Right cardiac atrium (tissue), 5 donors: Measurements from ENCODE around the gene IFI35. TPM values are rescaled to one million over a fixed set of nuclear protein-coding genes. Genes with fewer than 3 reads are reported as not detected.

Experiments
- ATAC-seq, 2 donors: fragments of 200-7000 bp; cut with Tn5 transposase; one replicate each; pipeline versions ENCODE4 v1.8.0 to v1.9.1; 2020; ENCODE audit warnings: moderate library complexity in 2 of 2, mild to moderate bottlenecking in 1 of 2
- DNase-seq, 3 donors: peaks; one replicate each; pipeline ENCODE4 v3.0.0-alpha.2; 2020
- H3K27ac ChIP-seq: one replicate; pipeline ENCODE4 v1.5.1; 2013; ENCODE audit warnings: mild to moderate bottlenecking, low read length, control low read depth, moderate library complexity
- H3K27me3 ChIP-seq: one replicate; pipeline ENCODE4 v1.6.1; 2013; ENCODE audit not compliant: control insufficient read depth, insufficient read depth
- H3K4me1 ChIP-seq: one replicate; pipeline ENCODE4 v1.6.1; 2013; ENCODE audit warnings: low read length; ENCODE audit not compliant: control insufficient read depth, insufficient read depth
- H3K4me3 ChIP-seq: one replicate; pipeline ENCODE4 v1.5.1; 2013; ENCODE audit warnings: low read length, control low read depth
- H3K9me3 ChIP-seq: one replicate; pipeline ENCODE4 v1.6.1; 2013; ENCODE audit warnings: low read length; ENCODE audit not compliant: control insufficient read depth
- WGBS: extraction: QIAGEN DNeasy Blood & Tissue Kit; methylation state at CpG from one replicate; pipeline ENCODE4 v1.1.7; 2013; 5-methylcytosine and 5-hydroxymethylcytosine counted together
- intact Hi-C, 4 donors: fragments of 100-400 bp; cut with DNase I; formaldehyde crosslinking; loops; one replicate each; pipeline versions ENCODE4 v1.11.0 to v1.14.0; 2022 to 2023
- polyA plus RNA-seq: library from polyadenylated mRNA; stranded (reverse); fragments of 200-250 nt; gene quantifications from one replicate; pipeline ENCODE4 v1.2.3, GENCODE V29; 2013
- total RNA-seq, 4 donors: library from RNA; stranded (reverse); fragmentation: NEBNext Ultra II Directional; extraction: Animal tissue kit (Norgen Biotek cat#: 25700); gene quantifications; one replicate each; pipeline ENCODE4 v1.2.1, GENCODE V29; 2021
- donor health status: healthy with polysubstance abuse.
- donor health status: DM: no; HTN: yes; CAD: no.
- donor health status: DM: no; HTN: no; CAD: no.
- donor health status: DM: no; HTN: yes; CAD: no; lungs with severe emphysema.
- donor health status: DM: yes; HTN: yes; CAD: no.

Gene IFI35
- total and polyA plus RNA-seq, 5 donors = 15.1 to 20.3 (median 19.1) TPM

DNA sequence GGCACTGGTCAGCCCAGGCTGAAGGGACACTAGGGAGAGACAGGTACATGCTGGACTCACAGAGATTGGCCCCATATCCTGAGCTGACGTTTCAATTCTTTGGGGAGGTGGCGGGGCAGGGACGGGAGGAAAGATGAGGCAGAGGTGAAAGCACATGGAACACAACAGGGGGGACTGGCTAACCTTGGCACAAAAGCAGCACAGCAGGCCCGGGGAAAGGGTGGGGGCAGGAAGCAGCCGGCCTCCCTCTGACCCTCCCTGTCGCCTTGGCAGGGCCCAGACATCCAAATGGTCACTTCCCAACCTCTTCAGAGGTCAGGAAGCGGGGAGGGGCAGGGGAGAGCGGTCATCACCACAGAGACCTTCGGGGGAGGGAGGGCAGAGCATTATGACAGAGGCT lies 9.0 kb downstream of the IFI35 start:
- no peaks in the 10 kb centered on the region for H3K9me3 ChIP-seq
- WGBS = 39% methylated on average over 9 of the region's 9 CpGs
- no peaks in the 10 kb centered on the region for H3K27me3 ChIP-seq
- H3K4me1 ChIP-seq = peaks cover 22% of the 10 kb centered on the region
- DNase-seq (peak; percentile 88 to 91 (median 90)), ATAC-seq (peak; percentile 68 to 77)
- intact Hi-C loops = no loop called here
- H3K27ac ChIP-seq = peak overlapping the region; percentile 60
- H3K4me3 ChIP-seq = no peak overlapping the region

DNA sequence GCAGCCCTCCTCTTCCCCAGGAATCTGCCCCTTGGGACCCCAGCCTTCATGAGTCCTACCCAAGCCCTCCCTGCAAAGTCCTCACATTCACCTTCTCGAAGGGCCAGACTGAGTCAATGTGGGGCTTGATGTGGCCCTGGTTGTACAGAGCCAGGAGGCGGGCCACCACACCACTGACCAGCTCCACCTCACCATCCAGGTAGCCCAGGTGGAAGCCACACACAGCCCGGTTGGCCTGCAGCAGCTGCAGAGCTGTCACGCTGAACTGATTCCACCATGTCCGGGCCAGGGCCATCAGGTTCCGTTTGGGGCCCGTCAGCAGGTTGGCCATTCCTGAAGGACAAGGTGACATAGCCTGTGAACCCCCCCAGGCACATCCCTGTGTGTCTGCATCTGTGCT lies 9.6 kb downstream of the IFI35 start:
- WGBS = 92% methylated on average over 7 of the region's 7 CpGs
- Histone ChIP-seq H3K4me3 (no peak overlapping the region), H3K27me3 (no peaks in the 10 kb centered on the region), H3K4me1 (peaks cover 22% of the 10 kb centered on the region), H3K27ac (peak overlapping the region; percentile 44), H3K9me3 (no peaks in the 10 kb centered on the region)
- DNase-seq = peak in 1 of 3 donors; percentile 51
- no peak for ATAC-seq
- intact Hi-C loops = no loop called here

DNA sequence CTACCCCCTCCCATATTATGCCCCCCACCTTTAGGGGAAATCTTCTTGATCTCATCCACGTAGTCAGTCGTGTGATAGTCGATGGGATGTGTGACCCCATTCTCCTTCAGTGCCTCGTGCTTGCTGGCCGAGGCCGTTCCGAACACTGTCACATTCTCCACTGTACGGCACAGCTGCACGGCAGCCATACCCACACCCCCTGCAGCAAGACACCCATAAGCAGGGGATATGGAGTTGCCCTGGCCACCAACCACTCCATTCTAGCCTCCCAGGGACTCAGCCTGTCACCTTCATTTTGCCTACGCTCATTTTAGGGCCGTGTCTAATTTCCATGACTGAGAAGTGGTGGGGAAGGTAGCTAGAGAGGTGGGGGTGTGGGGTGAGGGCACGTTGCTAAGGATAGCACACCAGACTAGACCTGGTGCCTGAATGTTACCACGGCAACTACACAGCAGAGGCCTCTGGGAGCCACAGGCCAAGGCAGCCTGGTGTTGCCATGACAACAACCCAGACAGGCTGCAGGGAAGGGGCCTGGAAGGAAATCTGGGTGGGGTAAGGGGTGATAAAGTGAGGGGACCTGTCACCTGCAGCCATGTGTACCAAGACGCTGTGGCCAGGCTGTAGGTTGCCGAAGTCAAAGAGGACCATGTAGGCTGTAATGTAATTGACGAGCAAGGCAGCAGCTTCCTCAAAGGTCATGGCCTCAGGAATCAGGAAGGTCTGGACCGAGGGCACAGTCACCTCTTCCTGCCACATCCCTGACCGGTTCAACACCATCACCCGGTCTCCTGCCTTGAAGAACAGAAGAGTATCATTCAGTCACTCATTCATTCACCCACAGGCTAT lies 11.6 kb downstream of the IFI35 start:
- intact Hi-C loops = no loop called here
- no peaks in the 10 kb centered on the region for H3K27me3 ChIP-seq
- no peak for ATAC-seq
- peak overlapping the region; percentile 11 for H3K27ac ChIP-seq
- no peak for DNase-seq
- H3K9me3 ChIP-seq = no peaks in the 10 kb centered on the region
- peaks cover 22% of the 10 kb centered on the region for H3K4me1 ChIP-seq
- no peak overlapping the region for H3K4me3 ChIP-seq
- WGBS = 59% methylated on average over 19 of the region's 19 CpGs

DNA sequence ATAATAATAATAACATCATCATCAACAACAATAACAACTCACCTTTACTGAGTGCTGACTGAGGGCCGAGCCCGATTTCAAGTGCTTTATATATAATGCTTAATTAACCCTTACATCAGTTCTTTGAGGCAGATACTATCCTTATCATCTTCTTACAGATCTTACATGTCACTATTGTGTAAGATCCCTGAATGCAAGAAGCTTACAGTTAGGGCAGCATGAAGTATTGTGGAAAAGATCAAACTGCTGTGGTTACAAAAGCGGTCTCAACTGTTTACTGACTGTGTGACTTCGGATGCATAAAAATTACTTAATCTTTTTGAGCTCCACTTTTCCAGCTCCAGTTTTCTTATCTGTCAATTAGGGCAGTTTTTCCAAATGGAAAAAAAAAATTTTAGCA lies 12.3 kb downstream of the IFI35 start:
- Histone ChIP-seq H3K27me3 (no peaks in the 10 kb centered on the region), H3K4me1 (peaks cover 22% of the 10 kb centered on the region), H3K9me3 (no peaks in the 10 kb centered on the region), H3K4me3 (no peak overlapping the region), H3K27ac (no peak overlapping the region)
- DNase-seq (no peak), ATAC-seq (no peak)
- 31% methylated on average over 4 of the region's 4 CpGs for WGBS
- intact Hi-C loops = no loop called here

DNA sequence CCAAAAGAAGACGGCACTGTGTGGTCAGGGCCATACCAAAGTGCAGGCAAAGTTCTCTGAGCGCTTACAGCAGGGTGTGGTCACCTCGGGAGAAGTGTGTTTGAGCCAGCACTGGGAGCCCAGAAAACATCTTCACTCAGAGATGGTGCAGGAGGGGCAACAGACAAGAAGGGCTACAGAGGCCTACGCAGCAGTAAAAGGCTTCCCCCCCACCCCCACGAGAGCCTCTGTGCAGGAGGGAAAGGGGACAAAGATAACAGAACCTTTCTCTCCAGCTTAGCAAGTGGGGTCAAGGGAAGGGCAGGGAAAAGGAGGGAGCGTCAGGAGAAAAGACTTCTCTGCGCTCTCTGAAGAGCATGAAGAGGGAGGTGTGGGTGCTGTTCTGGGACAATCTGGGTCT lies 12.8 kb downstream of the IFI35 start:
- peak in 1 of 3 donors; percentile 66 for DNase-seq
- H3K4me3 ChIP-seq = no peak overlapping the region
- intact Hi-C loops = no loop called here
- peak overlapping the region; percentile 87 for H3K27ac ChIP-seq
- peaks cover 19% of the 10 kb centered on the region for H3K4me1 ChIP-seq
- H3K27me3 ChIP-seq = no peaks in the 10 kb centered on the region
- WGBS = 26% methylated on average over 7 of the region's 7 CpGs
- ATAC-seq = no peak
- H3K9me3 ChIP-seq = no peaks in the 10 kb centered on the region

DNA sequence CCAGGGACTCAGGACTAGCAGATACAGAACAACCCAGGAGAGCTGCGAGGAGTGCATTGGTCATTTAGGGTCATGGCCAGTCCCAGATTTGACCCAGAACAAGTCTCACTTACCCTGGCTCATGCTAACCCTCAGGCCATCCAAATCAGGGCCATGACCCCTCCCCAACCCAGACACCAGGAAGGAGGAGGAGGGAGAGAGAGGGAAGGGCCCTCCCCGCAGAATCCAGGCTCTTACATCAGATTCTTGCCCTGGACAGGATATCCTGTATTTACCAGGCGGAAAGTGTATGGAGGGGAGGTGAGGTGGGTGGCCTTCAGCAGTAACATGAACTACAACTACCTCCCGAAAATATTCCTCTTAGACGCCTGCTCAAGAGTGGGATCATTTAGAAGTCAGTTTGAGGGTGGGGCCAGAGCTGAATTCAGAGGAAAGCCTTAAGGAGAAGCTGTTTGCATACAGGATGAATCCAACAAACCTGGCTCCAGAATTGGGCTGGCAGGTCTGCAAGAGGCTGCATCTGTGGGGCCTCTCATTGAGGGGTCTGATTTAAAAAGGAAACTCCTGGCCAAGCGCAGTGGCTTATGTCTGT lies 13.5 kb downstream of the IFI35 start:
- 53% methylated on average over 6 of the region's 6 CpGs for WGBS
- no peaks in the 10 kb centered on the region for H3K27me3 ChIP-seq
- intact Hi-C loops = loop anchor here in 3 of 4 donors (10.0 kb wide), 2 partner anchors 105 to 155 kb away; partner anchors contain the start of genes BRCA1 (in 2 of the 3) and NBR1 (in 1 of the 3)
- ATAC-seq (peak in 1 of 2 donors; percentile 29), DNase-seq (peak in 2 of 3 donors; percentile 44 to 73)
- no peaks in the 10 kb centered on the region for H3K9me3 ChIP-seq
- H3K4me1 ChIP-seq = peaks cover 12% of the 10 kb centered on the region
- H3K4me3 ChIP-seq = no peak overlapping the region
- peak overlapping the region; percentile 87 for H3K27ac ChIP-seq

DNA sequence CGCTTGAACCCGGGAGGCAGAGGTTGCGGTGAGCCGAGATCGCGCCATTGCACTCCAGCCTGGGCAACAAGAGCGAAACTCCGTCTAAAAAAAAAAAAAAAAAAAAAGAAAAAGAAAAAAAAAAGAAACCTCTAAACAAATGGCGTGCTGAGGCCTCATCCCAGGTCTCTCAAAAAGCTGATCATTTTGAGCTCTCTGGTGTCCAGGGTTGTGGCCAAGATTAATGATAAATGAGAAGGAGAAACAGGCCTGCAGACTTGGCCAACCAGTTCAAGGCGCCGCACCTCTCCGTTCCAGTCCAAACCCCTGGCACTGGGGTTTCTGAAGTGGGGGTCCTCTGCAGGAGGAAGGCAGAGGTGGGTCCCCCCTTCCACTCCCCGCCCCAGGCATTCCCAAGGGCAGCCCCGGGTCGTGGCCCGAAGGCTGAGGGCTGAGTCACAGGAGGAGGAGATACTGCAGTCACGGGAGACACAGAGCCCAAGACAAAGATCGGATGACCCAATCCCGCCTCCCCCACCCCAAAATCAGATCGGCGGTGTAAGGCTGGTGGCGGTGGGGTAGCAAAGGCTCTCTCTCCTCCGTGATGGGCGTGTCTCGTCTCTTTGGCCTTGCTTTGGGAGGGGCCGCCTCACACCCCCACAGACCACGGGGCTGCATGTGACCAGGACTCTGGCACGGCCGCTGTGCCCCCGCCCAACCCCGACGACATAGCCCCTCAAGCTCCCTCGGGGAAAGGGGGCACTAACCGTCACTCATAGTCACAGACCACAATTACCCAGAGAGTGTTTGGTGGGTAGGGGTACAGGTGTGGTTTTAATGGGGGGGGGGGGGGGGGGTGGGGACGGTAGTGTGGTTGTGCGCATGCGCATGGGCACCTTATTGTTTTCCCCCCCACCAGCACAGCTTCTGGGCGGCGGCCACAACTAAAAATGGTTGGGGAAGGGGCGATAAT lies 14.5 kb downstream of the IFI35 start:
- H3K4me3 ChIP-seq = peak overlapping the region; percentile 68
- H3K9me3 ChIP-seq = no peaks in the 10 kb centered on the region
- ATAC-seq (peak; percentile 41 to 53), DNase-seq (peak; percentile 83 to 91 (median 89))
- H3K27ac ChIP-seq = peak overlapping the region; percentile 89
- no peaks in the 10 kb centered on the region for H3K27me3 ChIP-seq
- H3K4me1 ChIP-seq = peaks cover 7% of the 10 kb centered on the region
- intact Hi-C loops = loop anchor here in 3 of 4 donors (10.0 kb wide), 2 partner anchors 104 to 154 kb away; partner anchors contain the start of genes BRCA1 (in 2 of the 3) and NBR1 (in 1 of the 3)
- WGBS = 16% methylated on average over 39 of the region's 40 CpGs

DNA sequence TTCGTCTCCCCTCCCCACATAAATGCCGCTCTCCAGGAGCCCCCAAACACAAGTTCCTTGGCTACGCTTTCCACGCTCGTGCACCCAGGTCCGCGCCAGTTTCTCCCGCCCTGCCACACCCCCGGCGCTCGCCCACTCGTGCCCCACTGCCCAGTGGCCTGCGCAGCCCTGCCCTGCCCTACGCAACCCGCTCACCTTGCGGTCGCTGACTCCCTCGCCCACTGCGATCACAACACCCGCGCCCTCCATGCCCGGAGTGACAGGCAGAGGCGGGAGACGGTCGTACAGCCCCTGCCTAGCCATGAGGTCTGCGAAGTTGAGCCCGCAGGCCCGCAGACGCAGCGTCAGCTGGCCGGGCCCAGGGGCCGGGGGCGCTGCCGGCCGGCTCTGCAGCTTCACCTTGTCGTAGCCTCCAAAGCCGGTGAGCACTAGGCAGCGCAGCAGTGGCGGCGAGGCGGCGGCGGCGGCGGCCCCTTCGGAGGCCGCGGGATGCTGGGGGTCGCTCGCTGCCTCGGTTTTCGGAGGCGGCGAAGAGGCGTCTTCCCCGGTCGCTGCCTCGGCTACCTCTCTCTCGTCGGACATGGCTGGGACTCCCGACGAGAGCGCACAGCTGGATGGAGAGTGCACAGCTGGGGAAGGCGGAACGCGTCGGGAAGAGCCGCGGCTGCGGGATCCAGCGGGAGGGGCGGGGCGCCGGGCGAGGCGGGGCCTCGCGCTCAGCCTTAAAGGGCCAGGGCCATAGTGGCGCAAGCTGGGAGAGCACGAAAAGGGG lies 15.3 kb downstream of the IFI35 start, which contains the start of gene VAT1:
Gene VAT1 (minus strand): TSS at position 645 of the 772 bp plus-strand sequence. CDS start 63 bp downstream, at position 582.
- peak; percentile 86 to 94 (median 94) for DNase-seq
- Histone ChIP-seq H3K9me3 (no peaks in the 10 kb centered on the region), H3K27me3 (no peaks in the 10 kb centered on the region), H3K4me3 (peak within 1 kb of the TSS; percentile 68), H3K27ac (peak within 1 kb of the TSS; percentile 89), H3K4me1 (peaks cover 2% of the 10 kb centered on the region)
- WGBS = under 1% methylated on average over 80 of the region's 80 CpGs
- intact Hi-C loops = loop anchor here in 3 of 4 donors (10.0 kb wide), 2 partner anchors 103 to 153 kb away; partner anchors contain the start of genes BRCA1 (in 2 of the 3) and NBR1 (in 1 of the 3)
- peak; percentile 77 to 83 for ATAC-seq

DNA sequence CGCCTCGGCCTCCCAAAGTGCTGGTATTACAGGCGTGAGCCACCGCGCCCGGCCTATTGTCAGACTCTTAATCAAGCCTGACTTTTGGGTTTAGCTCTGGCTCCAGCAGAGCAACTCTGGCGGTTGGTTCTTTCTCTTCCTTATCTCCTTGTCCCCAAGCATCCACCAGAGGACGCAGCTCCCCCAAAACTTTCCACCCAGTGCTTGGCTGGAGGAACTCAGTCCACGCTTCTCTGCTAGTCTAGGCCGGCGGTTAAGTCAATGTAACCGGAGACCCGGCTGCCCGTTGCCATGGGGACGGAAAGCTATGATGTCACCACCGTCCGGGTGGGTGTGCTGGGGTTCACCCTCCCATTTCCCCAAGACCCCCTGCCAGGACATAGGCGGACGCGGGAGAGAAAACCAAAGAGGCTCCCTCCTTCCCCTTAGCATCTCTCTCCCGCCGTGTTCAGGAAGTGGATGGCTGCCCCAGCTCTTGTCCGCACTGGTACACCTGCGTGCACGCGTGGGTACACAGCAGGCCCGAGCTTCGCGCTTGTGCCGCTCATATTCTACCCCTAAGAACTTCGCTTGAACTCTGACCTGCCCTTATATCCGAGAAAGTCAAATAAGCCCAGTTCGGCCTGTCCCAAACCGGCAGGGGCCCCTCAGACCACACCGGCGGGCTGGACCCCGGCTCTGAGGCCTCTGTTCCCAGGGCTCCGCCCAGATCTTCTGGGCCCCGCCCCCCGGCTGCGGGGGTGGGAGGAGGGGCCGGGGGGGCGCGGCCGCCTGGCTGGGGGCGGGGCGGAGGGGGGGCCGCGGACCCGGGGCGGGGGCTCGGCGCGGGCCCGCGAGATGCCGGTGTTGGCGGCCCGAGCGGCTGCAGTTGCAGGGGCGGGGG lies 18.1 kb downstream of the IFI35 start, which contains the start of gene RND2:
Gene RND2 (plus strand): TSS at position 825 of the 883 bp plus-strand sequence. CDS start 117 bp downstream, outside the sequence.
- Histone ChIP-seq H3K4me1 (no peaks in the 10 kb centered on the region), H3K27ac (peak within 1 kb of the TSS; percentile 21), H3K27me3 (no peaks in the 10 kb centered on the region), H3K9me3 (no peaks in the 10 kb centered on the region), H3K4me3 (peak within 1 kb of the TSS; percentile 58)
- intact Hi-C loops = loop anchor here in 3 of 4 donors (5.0 to 10.0 kb wide), 3 partner anchors 100 to 313 kb away; partner anchors contain the start of genes BRCA1 (in 2 of the 3) and NBR1 (in 1 of the 3)
- WGBS = under 1% methylated on average over 61 of the region's 61 CpGs
- peak; percentile 93 to 94 (median 93) for DNase-seq
- peak; percentile 69 to 74 for ATAC-seq
